DOHH2 (cell line): ENCODE results near the gene SLC44A1.

Experiments
- H3F3A ChIP-seq: fragments of 200-600 bp; sonication (generic), shearing (Covaris generic); 2 replicates; pipeline ENCODE4 v1.6.0; 2016; ENCODE audit warnings: antibody characterized with exemption, mild to moderate bottlenecking; ENCODE audit not compliant: control insufficient read depth, insufficient read depth
- H3K27ac ChIP-seq: fragments of 200-600 bp; sonication (generic); 2 replicates; pipeline ENCODE4 v1.5.1; 2014; ENCODE audit warnings: low read depth, mild to moderate bottlenecking, low read length, moderate library complexity
- H3K27me3 ChIP-seq: fragments of 200-600 bp; sonication (generic); 2 replicates; pipeline ENCODE4 v1.6.1; 2014; ENCODE audit warnings: mild to moderate bottlenecking, low read length, mixed read lengths; ENCODE audit not compliant: control insufficient read depth
- H3K36me3 ChIP-seq: fragments of 200-600 bp; sonication (generic); 2 replicates; pipeline ENCODE4 v1.6.1; 2014; ENCODE audit warnings: mild to moderate bottlenecking, low read length, moderate library complexity, mixed read lengths; ENCODE audit not compliant: control insufficient read depth
- H3K4me1 ChIP-seq: fragments of 200-600 bp; sonication (generic); 2 replicates; pipeline ENCODE4 v1.6.1; 2014; ENCODE audit warnings: mild to moderate bottlenecking, low read length, mixed read lengths; ENCODE audit not compliant: control insufficient read depth
- H3K4me2 ChIP-seq: fragments of 200-600 bp; sonication (generic); 2 replicates; pipeline ENCODE4 v1.6.0; 2014; ENCODE audit warnings: mild to moderate bottlenecking, low read length, moderate library complexity
- H3K4me3 ChIP-seq: fragments of 200-600 bp; sonication (generic); 2 replicates; pipeline ENCODE4 v1.5.1; 2014; ENCODE audit warnings: mild to moderate bottlenecking, low read length, mixed read lengths
- H3K79me2 ChIP-seq: fragments of 200-600 bp; sonication (generic); 2 replicates; pipeline ENCODE4 v1.6.1; 2014; ENCODE audit warnings: mild to moderate bottlenecking, low read length, mixed read lengths; ENCODE audit not compliant: control insufficient read depth
- H3K9me2 ChIP-seq: fragments of 200-600 bp; sonication (generic); replicated peaks from 2 replicates; pipeline ENCODE4 v1.6.1; 2014; ENCODE audit warnings: mild to moderate bottlenecking, low read length, mixed read lengths; ENCODE audit not compliant: control insufficient read depth
- H3K9me3 ChIP-seq: fragments of 200-600 bp; sonication (generic); 2 replicates; pipeline ENCODE4 v1.6.1; 2014; ENCODE audit warnings: antibody characterized with exemption, low read length, mixed read lengths; ENCODE audit not compliant: control insufficient read depth, insufficient read depth
- H4K20me1 ChIP-seq: fragments of 200-600 bp; sonication (generic); 2 replicates; pipeline ENCODE4 v1.6.0; 2014; ENCODE audit warnings: low read depth, mild to moderate bottlenecking, antibody characterized with exemption, low read length, moderate library complexity; ENCODE audit not compliant: control insufficient read depth, insufficient read depth
- EZH2phosphoT487 ChIP-seq: fragments of 200-600 bp; sonication (generic); IDR thresholded peaks from 2 replicates; pipeline ENCODE4 v1.6.1; 2017; ENCODE audit warnings: borderline replicate concordance, mild to moderate bottlenecking, antibody characterized with exemption, low read length, moderate library complexity, mixed read lengths
- TF ChIP-seq, protein P1 (sequence below): fragments of 200-600 bp; sonication (generic); IDR thresholded peaks from one replicate; pipeline ENCODE4 v1.5.1; 2014; ENCODE audit warnings: antibody characterized with exemption, mild to moderate bottlenecking, low read depth, low read length; ENCODE audit not compliant: poor library complexity, severe bottlenecking

SLC44A1 gene

DNA sequence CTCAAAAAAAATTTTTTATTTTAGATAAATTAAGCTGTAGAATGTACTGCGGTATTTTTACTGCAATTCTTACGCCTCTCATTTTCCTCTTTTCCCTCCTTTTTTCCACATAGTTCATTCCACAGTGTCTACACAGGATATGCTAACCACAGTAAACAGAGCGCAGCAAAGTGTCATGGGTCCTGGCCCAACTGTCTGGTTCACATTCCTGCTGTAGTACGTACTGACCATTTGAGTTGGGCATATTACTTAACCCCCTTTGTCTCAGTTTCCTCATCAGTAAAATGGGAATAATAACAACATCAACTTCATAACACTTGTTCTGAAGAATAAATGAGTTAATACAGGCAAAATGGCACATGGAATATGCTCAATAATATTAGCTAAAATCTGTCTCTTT lies 41.6 kb downstream of the SLC44A1 start:
- H3K79me2 ChIP-seq, result no peaks in the 10 kb centered on the region
- TF ChIP-seq, protein P1, sequence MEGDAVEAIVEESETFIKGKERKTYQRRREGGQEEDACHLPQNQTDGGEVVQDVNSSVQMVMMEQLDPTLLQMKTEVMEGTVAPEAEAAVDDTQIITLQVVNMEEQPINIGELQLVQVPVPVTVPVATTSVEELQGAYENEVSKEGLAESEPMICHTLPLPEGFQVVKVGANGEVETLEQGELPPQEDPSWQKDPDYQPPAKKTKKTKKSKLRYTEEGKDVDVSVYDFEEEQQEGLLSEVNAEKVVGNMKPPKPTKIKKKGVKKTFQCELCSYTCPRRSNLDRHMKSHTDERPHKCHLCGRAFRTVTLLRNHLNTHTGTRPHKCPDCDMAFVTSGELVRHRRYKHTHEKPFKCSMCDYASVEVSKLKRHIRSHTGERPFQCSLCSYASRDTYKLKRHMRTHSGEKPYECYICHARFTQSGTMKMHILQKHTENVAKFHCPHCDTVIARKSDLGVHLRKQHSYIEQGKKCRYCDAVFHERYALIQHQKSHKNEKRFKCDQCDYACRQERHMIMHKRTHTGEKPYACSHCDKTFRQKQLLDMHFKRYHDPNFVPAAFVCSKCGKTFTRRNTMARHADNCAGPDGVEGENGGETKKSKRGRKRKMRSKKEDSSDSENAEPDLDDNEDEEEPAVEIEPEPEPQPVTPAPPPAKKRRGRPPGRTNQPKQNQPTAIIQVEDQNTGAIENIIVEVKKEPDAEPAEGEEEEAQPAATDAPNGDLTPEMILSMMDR, result no peak
- TF ChIP-seq EZH2phosphoT487, result no peak
- H3K36me3 ChIP-seq, result no peaks in the 10 kb centered on the region

DNA sequence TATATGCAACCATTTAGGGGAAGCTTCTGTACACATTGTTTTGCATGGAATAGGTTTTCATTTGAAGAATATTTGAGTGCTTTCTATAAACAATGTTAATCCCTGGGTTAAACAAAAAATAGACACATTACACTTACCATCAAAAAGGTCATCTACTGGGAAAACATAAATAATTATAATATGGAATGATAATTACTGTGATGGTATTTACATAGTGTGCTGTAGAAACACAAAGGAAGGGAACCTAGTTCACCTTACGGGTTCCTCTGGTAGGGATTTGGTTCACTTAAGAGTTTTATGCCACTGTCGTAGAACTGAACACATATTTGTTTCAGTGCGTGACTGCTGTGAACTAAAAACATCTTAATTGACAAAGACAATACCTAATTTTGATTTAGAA lies 44.9 kb downstream of the SLC44A1 start:
- H3K9me3 ChIP-seq, result no peaks in the 10 kb centered on the region
- no peaks in the 10 kb centered on the region for H4K20me1 ChIP-seq
- no peak overlapping the region for H3K27ac ChIP-seq
- no peaks in the 10 kb centered on the region for H3K9me2 ChIP-seq
- no peaks in the 10 kb centered on the region for H3K4me1 ChIP-seq
- H3K36me3 ChIP-seq, result no peaks in the 10 kb centered on the region
- H3F3A ChIP-seq, result no peaks in the 10 kb centered on the region
- H3K79me2 ChIP-seq, result no peaks in the 10 kb centered on the region; the same call in 1 of the 2 replicates
- H3K4me3 ChIP-seq, result no peak overlapping the region
- H3K27me3 ChIP-seq, result no peaks in the 10 kb centered on the region
- no peak overlapping the region for H3K4me2 ChIP-seq
- TF ChIP-seq, protein P1, result no peak
- no peak for TF ChIP-seq EZH2phosphoT487

More for the DNA sequence above, 41.6 kb downstream of the SLC44A1 start:
- Histone ChIP-seq H3F3A (no peaks in the 10 kb centered on the region), H3K4me3 (no peak overlapping the region), H3K4me1 (no peaks in the 10 kb centered on the region), H3K9me3 (no peaks in the 10 kb centered on the region), H3K27me3 (no peaks in the 10 kb centered on the region), H3K27ac (no peak overlapping the region), H4K20me1 (no peaks in the 10 kb centered on the region), H3K9me2 (no peaks in the 10 kb centered on the region), H3K4me2 (no peak overlapping the region)

DNA sequence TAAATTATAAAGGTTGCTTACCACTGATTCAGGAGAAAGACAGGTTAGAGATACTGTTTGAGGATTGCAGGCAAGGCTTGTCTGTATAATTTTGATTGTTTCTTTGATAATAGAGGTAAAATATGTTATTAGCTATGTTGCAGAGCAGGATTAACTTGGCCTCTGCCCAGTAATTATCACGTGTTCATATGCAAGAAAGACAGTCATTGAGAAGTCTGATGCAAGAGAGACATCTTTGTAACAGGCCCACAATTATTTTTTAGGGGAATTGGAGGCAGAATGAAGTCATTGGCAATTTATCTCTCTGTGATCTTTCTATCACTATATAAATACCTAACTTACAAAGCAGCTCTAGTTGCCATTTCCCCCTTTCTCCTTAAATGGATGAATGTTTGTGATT lies 46.0 kb downstream of the SLC44A1 start:
- Histone ChIP-seq H3F3A (no peaks in the 10 kb centered on the region), H3K27ac (no peak overlapping the region), H3K27me3 (no peaks in the 10 kb centered on the region), H4K20me1 (no peaks in the 10 kb centered on the region), H3K79me2 (no peaks in the 10 kb centered on the region; the same call in 1 of the 2 replicates), H3K36me3 (no peaks in the 10 kb centered on the region), H3K4me3 (no peak overlapping the region), H3K4me2 (no peak overlapping the region), H3K9me2 (no peaks in the 10 kb centered on the region), H3K4me1 (no peaks in the 10 kb centered on the region), H3K9me3 (no peaks in the 10 kb centered on the region)
- TF ChIP-seq, protein P1, result no peak
- no peak for TF ChIP-seq EZH2phosphoT487

DNA sequence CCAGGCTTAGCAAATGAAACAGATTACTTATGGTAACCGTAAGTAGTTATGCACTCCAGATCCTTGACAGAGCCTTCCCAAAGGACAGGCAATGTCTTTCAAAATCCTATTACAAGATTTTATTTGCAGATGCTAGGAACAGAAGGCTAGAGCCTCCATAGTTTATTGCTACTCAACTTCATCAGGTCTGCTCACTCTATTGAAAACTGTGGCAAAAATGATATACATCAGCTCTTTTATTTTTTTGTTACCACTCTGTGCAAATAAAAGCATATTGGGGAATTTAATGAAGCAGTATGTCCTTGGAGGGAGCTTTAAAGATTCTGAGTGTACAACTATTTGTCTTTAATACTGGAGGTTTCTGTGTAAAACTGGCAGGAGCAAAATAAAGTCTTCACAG lies 46.5 kb downstream of the SLC44A1 start:
- Histone ChIP-seq H3K4me2 (no peak overlapping the region), H3K9me3 (no peaks in the 10 kb centered on the region), H4K20me1 (no peaks in the 10 kb centered on the region), H3K27me3 (no peaks in the 10 kb centered on the region), H3F3A (no peaks in the 10 kb centered on the region), H3K4me3 (no peak overlapping the region), H3K9me2 (no peaks in the 10 kb centered on the region), H3K79me2 (no peaks in the 10 kb centered on the region; the same call in 1 of the 2 replicates), H3K27ac (no peak overlapping the region), H3K36me3 (no peaks in the 10 kb centered on the region), H3K4me1 (no peaks in the 10 kb centered on the region)
- TF ChIP-seq, protein P1, result no peak
- no peak for TF ChIP-seq EZH2phosphoT487
